SK-N-SH (cell line): ENCODE results near the gene TPRX1. TPM values are rescaled to one million over a fixed set of nuclear protein-coding genes. Genes with fewer than 3 reads are reported as not detected.
"Not testable (repeated sequence)": the region's sequence is repeated elsewhere in the genome, so short reads cannot be mapped to it uniquely, and the experiment has no call there.

ENCODE experiments used
- CTCF ChIA-PET: fragments of 300-600, 350-600 bp; formaldehyde crosslinking; extraction: SDS; loops from one replicate; lab custom pipeline; 2021; lab: Yijun Ruan, JAX
- POLR2A ChIA-PET: fragments of 350-600 bp; sonication (Branson Sonifier 250); formaldehyde crosslinking; extraction: SDS; loops from one replicate; lab custom pipeline; 2020; ENCODE audit warnings: antibody characterized with exemption, inconsistent platforms; lab: Yijun Ruan, JAX
- DNase-seq: peaks from one replicate; pipeline ENCODE4 v3.0.0; 2012
- H2AFZ ChIP-seq: fragments of 200-600 bp; sonication (generic); 2 replicates; pipeline ENCODE4 v1.8.1; 2016; ENCODE audit warnings: antibody characterized with exemption, mild to moderate bottlenecking, low read depth
- H3F3A ChIP-seq: fragments of 200-600 bp; sonication (generic); replicated peaks from 2 replicates; pipeline ENCODE3; 2016; ENCODE audit warnings: antibody characterized with exemption, mild to moderate bottlenecking; ENCODE audit not compliant: insufficient read depth
- H3K27ac ChIP-seq, 2 experiments: fragments of 200-500 bp in 1 of 2; fragments of 200-600 bp in 1 of 2; sonication (Bioruptor generic) in 1 of 2; sonication (generic), shearing (Covaris generic) in 1 of 2; 2 replicates each; pipeline versions ENCODE4 v1.5.1 to v1.6.1; 2014 to 2016; ENCODE audit warnings: low read depth in 2 of 2, inconsistent platforms in 1 of 2, low read length in 1 of 2, mild to moderate bottlenecking in 1 of 2, mixed read lengths in 1 of 2
- H3K27me3 ChIP-seq: fragments of 200-600 bp; sonication (generic), shearing (Covaris generic); 2 replicates; pipeline ENCODE4 v1.6.1; 2016; ENCODE audit warnings: mixed run types; ENCODE audit not compliant: insufficient read depth
- H3K36me3 ChIP-seq, 2 experiments: fragments of 200-500 bp in 1 of 2; fragments of 200-600 bp in 1 of 2; sonication (Bioruptor generic) in 1 of 2; sonication (generic) in 1 of 2; replicated peaks in 1 of 2; 2 replicates each; pipeline versions ENCODE3 to v1.5.1; 2014 to 2016; ENCODE audit warnings: low read length in 1 of 2, mild to moderate bottlenecking in 1 of 2; ENCODE audit not compliant: insufficient read depth in 2 of 2, control insufficient read depth in 1 of 2
- H3K4me1 ChIP-seq, 2 experiments: fragments of 200-500 bp in 1 of 2; fragments of 200-600 bp in 1 of 2; sonication (Bioruptor generic) in 1 of 2; sonication (generic), shearing (Covaris generic) in 1 of 2; 2 replicates each; pipeline versions ENCODE4 v1.5.1 to v1.6.1; 2014 to 2016; ENCODE audit warnings: low read depth in 1 of 2, low read length in 1 of 2, mixed run types in 1 of 2; ENCODE audit not compliant: insufficient read depth in 2 of 2, control insufficient read depth in 1 of 2
- H3K4me2 ChIP-seq: fragments of 200-600 bp; sonication (generic), shearing (Covaris generic); 2 replicates; pipeline ENCODE4 v1.6.1; 2017; ENCODE audit warnings: mixed run types
- H3K4me3 ChIP-seq, 2 experiments: fragments of 200-500 bp in 1 of 2; fragments of 200-600 bp in 1 of 2; sonication (Bioruptor generic) in 1 of 2; sonication (generic), shearing (Covaris generic) in 1 of 2; 2 replicates each; pipeline versions ENCODE4 v1.5.1 to v1.8.1; 2014 to 2016; ENCODE audit warnings: low read depth in 2 of 2, inconsistent platforms in 1 of 2, low read length in 1 of 2, mild to moderate bottlenecking in 1 of 2, mixed read lengths in 1 of 2, moderate library complexity in 1 of 2
- H3K79me2 ChIP-seq: fragments of 200-600 bp; sonication (generic); 2 replicates; pipeline ENCODE4 v1.8.1; 2017; ENCODE audit warnings: mild to moderate bottlenecking; ENCODE audit not compliant: insufficient read depth
- H3K9ac ChIP-seq: fragments of 200-600 bp; sonication (generic); 2 replicates; pipeline ENCODE4 v1.6.1; 2017; ENCODE audit warnings: mixed run types
- H3K9me2 ChIP-seq: fragments of 200-600 bp; sonication (generic); 2 replicates; pipeline ENCODE4 v1.6.1; 2017; ENCODE audit warnings: mixed run types
- H3K9me3 ChIP-seq: fragments of 200-600 bp; sonication (generic); 2 replicates; pipeline ENCODE4 v1.6.1; 2017; ENCODE audit warnings: mixed run types, mild to moderate bottlenecking, moderate library complexity
- H4K20me1 ChIP-seq: fragments of 200-600 bp; sonication (generic); 2 replicates; pipeline ENCODE4 v1.6.1; 2017; ENCODE audit warnings: mild to moderate bottlenecking, mixed run types; ENCODE audit not compliant: insufficient read depth
- CHD2 ChIP-seq: fragments of 150-350 bp; IDR thresholded peaks from 2 replicates; pipeline ENCODE4 v1.6.1; 2018; ENCODE audit warnings: low read length; ENCODE audit not compliant: partially characterized antibody
- GABPA ChIP-seq: IDR thresholded peaks from 2 replicates; pipeline ENCODE4 v1.4.0; 2012; ENCODE audit warnings: low read depth, mild to moderate bottlenecking
- GATA2 ChIP-seq: sonication (generic); formaldehyde crosslinking; IDR thresholded peaks from 2 replicates; pipeline ENCODE4 v1.5.0; 2020; ENCODE audit warnings: mild to moderate bottlenecking, missing genetic modification reagents
- JUND ChIP-seq: IDR thresholded peaks from 2 replicates; pipeline ENCODE4 v1.4.0; 2012
- NFIC ChIP-seq: IDR thresholded peaks from 2 replicates; pipeline ENCODE4 v1.4.0; 2012; ENCODE audit warnings: borderline replicate concordance
- POLR2AphosphoS5 ChIP-seq: IDR thresholded peaks from 2 replicates; pipeline ENCODE4 v1.6.1; 2012; ENCODE audit warnings: low read depth, low read length
- RFX5 ChIP-seq: IDR thresholded peaks from 2 replicates; pipeline ENCODE4 v1.6.1; 2012; ENCODE audit warnings: mild to moderate bottlenecking, improper control_type of control experiment, low read length
- RXRA ChIP-seq: IDR thresholded peaks from 2 replicates; pipeline ENCODE4 v1.4.0; 2012; ENCODE audit warnings: low read depth, mild to moderate bottlenecking, borderline replicate concordance
- SMC3 ChIP-seq: IDR thresholded peaks from 2 replicates; pipeline ENCODE4 v1.6.1; 2012; ENCODE audit warnings: low read depth, low read length, improper control_type of control experiment
- TAF1 ChIP-seq: IDR thresholded peaks from 2 replicates; pipeline ENCODE4 v1.6.1; 2012; ENCODE audit warnings: low read depth, mild to moderate bottlenecking, low read length, moderate library complexity, borderline replicate concordance
- WGBS: methylation state at CpG from one replicate; pipeline ENCODE4 v1.1.6; 2017; ENCODE audit warnings: low lambda C conversion rate; 5-methylcytosine and 5-hydroxymethylcytosine counted together
- polyA plus RNA-seq, 3 experiments: library from polyadenylated mRNA; depleted of rRNA; stranded (reverse); fragments of >200 nt; gene quantifications; 2 replicates each; pipeline ENCODE4 v1.2.3, GENCODE V29; 2012
- TF ChIP-seq, protein P1 (sequence below): IDR thresholded peaks from 2 replicates; pipeline ENCODE4 v1.4.0; 2012; ENCODE audit warnings: low read depth
- TF ChIP-seq, protein P2 (sequence below): IDR thresholded peaks from 2 replicates; pipeline ENCODE4 v1.6.1; 2012; ENCODE audit warnings: mild to moderate bottlenecking, low read depth, low read length, moderate library complexity
- TF ChIP-seq, protein P3 (sequence below): IDR thresholded peaks from 2 replicates; pipeline ENCODE4 v1.4.0; 2012; ENCODE audit warnings: low read depth, borderline replicate concordance
- TF ChIP-seq, protein P4 (sequence below): fragments of 200-600 bp; sonication (generic); IDR thresholded peaks from 2 replicates; pipeline ENCODE4 v1.6.1; 2017; ENCODE audit warnings: antibody characterized with exemption, mild to moderate bottlenecking, moderate library complexity

TPRX1 gene, protein sequence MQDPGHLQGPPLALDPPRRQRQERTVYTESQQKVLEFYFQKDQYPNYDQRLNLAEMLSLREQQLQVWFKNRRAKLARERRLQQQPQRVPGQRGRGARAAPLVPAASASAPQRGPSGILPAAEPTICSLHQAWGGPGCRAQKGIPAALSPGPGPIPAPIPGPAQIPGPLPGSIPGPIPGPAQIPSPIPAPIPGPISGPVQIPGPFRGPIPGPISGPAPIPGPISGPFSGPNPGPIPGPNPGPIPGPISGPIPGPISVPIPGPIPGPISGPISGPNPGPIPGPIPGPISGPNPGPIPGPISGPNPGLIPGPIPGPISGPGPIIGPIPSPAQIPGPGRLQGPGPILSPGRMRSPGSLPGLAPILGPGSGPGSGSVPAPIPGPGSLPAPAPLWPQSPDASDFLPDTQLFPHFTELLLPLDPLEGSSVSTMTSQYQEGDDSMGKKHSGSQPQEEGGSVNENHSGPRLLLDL
- not detected in 2 replicates for polyA plus RNA-seq (2012; rRNA removed)
- 0.01 TPM in 1 of 2 replicates, not detected in the other for polyA plus RNA-seq (2012; cell fraction: cytosol; rRNA removed)
- not detected in 2 replicates for polyA plus RNA-seq (2012; cell fraction: nucleus; rRNA removed)

DNA sequence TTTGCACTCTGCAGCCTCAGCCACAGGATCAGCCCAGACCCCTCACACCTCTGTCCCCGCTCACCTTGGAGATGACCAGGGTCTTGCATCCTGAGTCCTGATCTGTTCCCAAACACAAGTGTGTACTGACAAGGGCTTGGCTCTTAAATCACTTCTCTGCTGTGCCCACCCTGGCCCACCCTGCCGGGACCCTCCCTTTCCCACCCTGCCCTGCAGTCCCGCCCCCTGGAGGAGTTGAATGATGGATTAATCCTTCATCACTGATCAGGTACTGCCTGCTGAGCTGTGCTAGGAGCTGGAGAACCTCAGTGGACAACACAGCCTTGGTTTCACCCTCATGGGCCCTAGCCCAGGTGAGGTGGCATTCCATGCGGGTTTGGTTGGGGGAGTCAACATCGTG lies at the start of gene TPRX1:
TPRX1 (minus strand) TSS at position 101 of the 400 bp plus-strand sequence; CDS start at position 89, 12 bp downstream.
- H3K27ac ChIP-seq, H3K36me3 ChIP-seq, CTCF ChIA-PET, DNase-seq, POLR2A ChIA-PET, H3K9ac ChIP-seq, H3K4me3 ChIP-seq, H2AFZ ChIP-seq, H3K9me2 ChIP-seq, H4K20me1 ChIP-seq, H3F3A ChIP-seq, H3K9me3 ChIP-seq, H3K79me2 ChIP-seq, H3K4me2 ChIP-seq, H3K4me1 ChIP-seq: not testable (repeated sequence)
- 38% methylated on average over 3 of the region's 5 CpGs for WGBS
- H3K27me3 ChIP-seq = peaks cover 13% of the 10 kb centered on the region

DNA sequence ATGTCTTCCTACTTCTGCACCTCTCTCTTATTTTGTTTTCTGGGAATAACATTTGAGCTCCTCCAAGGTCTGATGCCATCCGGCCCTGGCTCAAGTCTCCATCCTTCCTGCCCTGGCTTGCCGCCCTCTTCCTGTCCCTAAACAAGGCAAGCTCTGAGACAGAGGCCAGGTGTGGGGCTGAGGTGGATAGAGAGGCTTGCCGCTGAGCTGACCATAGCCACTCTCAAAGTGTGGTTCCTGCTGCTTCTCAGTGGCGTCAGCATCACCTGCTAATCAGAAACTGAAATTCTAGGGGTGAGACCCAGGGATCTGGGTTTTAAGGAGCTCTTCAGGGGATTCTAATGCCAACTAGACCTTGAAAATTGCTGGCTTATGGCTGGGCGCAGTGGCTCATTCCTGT lies 48.7 kb upstream of the TPRX1 start:
- no peak overlapping the region for H3K4me2 ChIP-seq
- no peak overlapping the region for H3K4me3 ChIP-seq
- no peaks in the 10 kb centered on the region for H4K20me1 ChIP-seq
- 39% methylated on average over 4 of the region's 5 CpGs for WGBS
- no peak overlapping the region for H2AFZ ChIP-seq
- H3K4me1 ChIP-seq = no peaks in the 10 kb centered on the region
- no peak overlapping the region for H3K9ac ChIP-seq
- H3K9me2 ChIP-seq = no peaks in the 10 kb centered on the region
- no peaks in the 10 kb centered on the region for H3K79me2 ChIP-seq
- ChIA-PET CTCF (interaction anchor here (0.6 to 1.9 kb wide), 3 partner anchors 10 to 21 kb away, joined by 3 to 11 read pairs (median 5); no protein-coding TSS in a partner anchor), POLR2A (no interaction called here)
- no peaks in the 10 kb centered on the region for H3K36me3 ChIP-seq
- H3F3A ChIP-seq = no peaks in the 10 kb centered on the region
- no peaks in the 10 kb centered on the region for H3K9me3 ChIP-seq
- H3K27ac ChIP-seq = no peak overlapping the region
- H3K27me3 ChIP-seq = peaks cover 73% of the 10 kb centered on the region
- TF ChIP-seq RXRA (no peak), NFIC (no peak), JUND (no peak), TAF1 (no peak), RFX5 (no peak), POLR2AphosphoS5 (no peak), CHD2 (no peak), GATA2 (CRISPR knock-in tag) (no peak), SMC3 (no peak), GABPA (no peak)
- TF ChIP-seq, protein P1, sequence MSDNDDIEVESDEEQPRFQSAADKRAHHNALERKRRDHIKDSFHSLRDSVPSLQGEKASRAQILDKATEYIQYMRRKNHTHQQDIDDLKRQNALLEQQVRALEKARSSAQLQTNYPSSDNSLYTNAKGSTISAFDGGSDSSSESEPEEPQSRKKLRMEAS = no peak
- TF ChIP-seq, protein P2, sequence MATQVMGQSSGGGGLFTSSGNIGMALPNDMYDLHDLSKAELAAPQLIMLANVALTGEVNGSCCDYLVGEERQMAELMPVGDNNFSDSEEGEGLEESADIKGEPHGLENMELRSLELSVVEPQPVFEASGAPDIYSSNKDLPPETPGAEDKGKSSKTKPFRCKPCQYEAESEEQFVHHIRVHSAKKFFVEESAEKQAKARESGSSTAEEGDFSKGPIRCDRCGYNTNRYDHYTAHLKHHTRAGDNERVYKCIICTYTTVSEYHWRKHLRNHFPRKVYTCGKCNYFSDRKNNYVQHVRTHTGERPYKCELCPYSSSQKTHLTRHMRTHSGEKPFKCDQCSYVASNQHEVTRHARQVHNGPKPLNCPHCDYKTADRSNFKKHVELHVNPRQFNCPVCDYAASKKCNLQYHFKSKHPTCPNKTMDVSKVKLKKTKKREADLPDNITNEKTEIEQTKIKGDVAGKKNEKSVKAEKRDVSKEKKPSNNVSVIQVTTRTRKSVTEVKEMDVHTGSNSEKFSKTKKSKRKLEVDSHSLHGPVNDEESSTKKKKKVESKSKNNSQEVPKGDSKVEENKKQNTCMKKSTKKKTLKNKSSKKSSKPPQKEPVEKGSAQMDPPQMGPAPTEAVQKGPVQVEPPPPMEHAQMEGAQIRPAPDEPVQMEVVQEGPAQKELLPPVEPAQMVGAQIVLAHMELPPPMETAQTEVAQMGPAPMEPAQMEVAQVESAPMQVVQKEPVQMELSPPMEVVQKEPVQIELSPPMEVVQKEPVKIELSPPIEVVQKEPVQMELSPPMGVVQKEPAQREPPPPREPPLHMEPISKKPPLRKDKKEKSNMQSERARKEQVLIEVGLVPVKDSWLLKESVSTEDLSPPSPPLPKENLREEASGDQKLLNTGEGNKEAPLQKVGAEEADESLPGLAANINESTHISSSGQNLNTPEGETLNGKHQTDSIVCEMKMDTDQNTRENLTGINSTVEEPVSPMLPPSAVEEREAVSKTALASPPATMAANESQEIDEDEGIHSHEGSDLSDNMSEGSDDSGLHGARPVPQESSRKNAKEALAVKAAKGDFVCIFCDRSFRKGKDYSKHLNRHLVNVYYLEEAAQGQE = no peak
- TF ChIP-seq, protein P3, sequence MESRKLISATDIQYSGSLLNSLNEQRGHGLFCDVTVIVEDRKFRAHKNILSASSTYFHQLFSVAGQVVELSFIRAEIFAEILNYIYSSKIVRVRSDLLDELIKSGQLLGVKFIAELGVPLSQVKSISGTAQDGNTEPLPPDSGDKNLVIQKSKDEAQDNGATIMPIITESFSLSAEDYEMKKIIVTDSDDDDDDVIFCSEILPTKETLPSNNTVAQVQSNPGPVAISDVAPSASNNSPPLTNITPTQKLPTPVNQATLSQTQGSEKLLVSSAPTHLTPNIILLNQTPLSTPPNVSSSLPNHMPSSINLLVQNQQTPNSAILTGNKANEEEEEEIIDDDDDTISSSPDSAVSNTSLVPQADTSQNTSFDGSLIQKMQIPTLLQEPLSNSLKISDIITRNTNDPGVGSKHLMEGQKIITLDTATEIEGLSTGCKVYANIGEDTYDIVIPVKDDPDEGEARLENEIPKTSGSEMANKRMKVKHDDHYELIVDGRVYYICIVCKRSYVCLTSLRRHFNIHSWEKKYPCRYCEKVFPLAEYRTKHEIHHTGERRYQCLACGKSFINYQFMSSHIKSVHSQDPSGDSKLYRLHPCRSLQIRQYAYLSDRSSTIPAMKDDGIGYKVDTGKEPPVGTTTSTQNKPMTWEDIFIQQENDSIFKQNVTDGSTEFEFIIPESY = no peak
- TF ChIP-seq, protein P4, sequence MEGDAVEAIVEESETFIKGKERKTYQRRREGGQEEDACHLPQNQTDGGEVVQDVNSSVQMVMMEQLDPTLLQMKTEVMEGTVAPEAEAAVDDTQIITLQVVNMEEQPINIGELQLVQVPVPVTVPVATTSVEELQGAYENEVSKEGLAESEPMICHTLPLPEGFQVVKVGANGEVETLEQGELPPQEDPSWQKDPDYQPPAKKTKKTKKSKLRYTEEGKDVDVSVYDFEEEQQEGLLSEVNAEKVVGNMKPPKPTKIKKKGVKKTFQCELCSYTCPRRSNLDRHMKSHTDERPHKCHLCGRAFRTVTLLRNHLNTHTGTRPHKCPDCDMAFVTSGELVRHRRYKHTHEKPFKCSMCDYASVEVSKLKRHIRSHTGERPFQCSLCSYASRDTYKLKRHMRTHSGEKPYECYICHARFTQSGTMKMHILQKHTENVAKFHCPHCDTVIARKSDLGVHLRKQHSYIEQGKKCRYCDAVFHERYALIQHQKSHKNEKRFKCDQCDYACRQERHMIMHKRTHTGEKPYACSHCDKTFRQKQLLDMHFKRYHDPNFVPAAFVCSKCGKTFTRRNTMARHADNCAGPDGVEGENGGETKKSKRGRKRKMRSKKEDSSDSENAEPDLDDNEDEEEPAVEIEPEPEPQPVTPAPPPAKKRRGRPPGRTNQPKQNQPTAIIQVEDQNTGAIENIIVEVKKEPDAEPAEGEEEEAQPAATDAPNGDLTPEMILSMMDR = no peak
- DNase-seq = no peak
